Thyroid gland (tissue), 4 donors: ENCODE results near the gene USP32. TPM values are rescaled to one million over a fixed set of nuclear protein-coding genes. Genes with fewer than 3 reads are reported as not detected.

Experiments
- DNase-seq, 2 donors: peaks; one replicate each; pipeline ENCODE4 v3.0.0-alpha.2; 2019
- H3K27ac ChIP-seq, 3 donors: fragments of 200-600 bp; sonication (generic); 1 replicate in 2 of 3; 2 replicates in 1 of 3; pipeline ENCODE4 v1.5.1; 2016 to 2019; ENCODE audit warnings: mild to moderate bottlenecking in 1 of 3, moderate library complexity in 1 of 3
- H3K27me3 ChIP-seq: fragments of 200-600 bp; sonication (generic); one replicate; pipeline ENCODE4 v1.5.1; 2019
- H3K36me3 ChIP-seq, 2 donors: fragments of 200-600 bp; sonication (generic); one replicate each; pipeline ENCODE4 v1.5.1; 2016 to 2019
- H3K4me1 ChIP-seq, 2 donors: fragments of 200-600 bp; sonication (generic); one replicate each; pipeline ENCODE4 v1.5.1; 2017 to 2019
- H3K4me3 ChIP-seq, 3 donors: fragments of 200-600 bp; sonication (generic); replicated peaks in 1 of 3; 1 replicate in 2 of 3; 2 replicates in 1 of 3; pipeline ENCODE4 v1.5.1; 2016; ENCODE audit warnings: mild to moderate bottlenecking in 1 of 3
- H3K9me3 ChIP-seq: fragments of 200-600 bp; sonication (generic); one replicate; pipeline ENCODE4 v1.5.1; 2017
- POLR2A ChIP-seq, 2 donors: fragments of 450-650 bp; IDR thresholded peaks; one replicate each; pipeline ENCODE4 v1.6.1; 2017; ENCODE audit warnings: antibody characterized with exemption in 2 of 2, mild to moderate bottlenecking in 2 of 2, moderate library complexity in 1 of 2
- WGBS, 2 donors: methylation state at CpG; one replicate each; pipeline ENCODE4 v1.1.5; 2017; 5-methylcytosine and 5-hydroxymethylcytosine counted together
- intact Hi-C: fragments of 100-400 bp; cut with DNase I; formaldehyde crosslinking; loops from one replicate; pipeline ENCODE4 v1.15.1; 2023
- total RNA-seq, 4 donors: library from RNA; depleted of rRNA; stranded (reverse); fragments of >200 nt; gene quantifications; one replicate each; pipeline ENCODE4 v1.2.3, GENCODE V29; 2016
- TF ChIP-seq, protein P1 (sequence below), 6 experiments: fragments of 200-600 bp in 3 of 6; fragments of 450-650 bp in 3 of 6; sonication (generic) in 3 of 6; IDR thresholded peaks; one replicate each; pipeline ENCODE4 v1.5.1; 2016 to 2019; ENCODE audit warnings: antibody characterized with exemption in 6 of 6, mild to moderate bottlenecking in 2 of 6, inconsistent platforms in 1 of 6, moderate library complexity in 1 of 6

The USP32 gene
- total RNA-seq, 4 donors from 2014 or later: 49.9 to 76.5 (median 65.0) TPM

DNA sequence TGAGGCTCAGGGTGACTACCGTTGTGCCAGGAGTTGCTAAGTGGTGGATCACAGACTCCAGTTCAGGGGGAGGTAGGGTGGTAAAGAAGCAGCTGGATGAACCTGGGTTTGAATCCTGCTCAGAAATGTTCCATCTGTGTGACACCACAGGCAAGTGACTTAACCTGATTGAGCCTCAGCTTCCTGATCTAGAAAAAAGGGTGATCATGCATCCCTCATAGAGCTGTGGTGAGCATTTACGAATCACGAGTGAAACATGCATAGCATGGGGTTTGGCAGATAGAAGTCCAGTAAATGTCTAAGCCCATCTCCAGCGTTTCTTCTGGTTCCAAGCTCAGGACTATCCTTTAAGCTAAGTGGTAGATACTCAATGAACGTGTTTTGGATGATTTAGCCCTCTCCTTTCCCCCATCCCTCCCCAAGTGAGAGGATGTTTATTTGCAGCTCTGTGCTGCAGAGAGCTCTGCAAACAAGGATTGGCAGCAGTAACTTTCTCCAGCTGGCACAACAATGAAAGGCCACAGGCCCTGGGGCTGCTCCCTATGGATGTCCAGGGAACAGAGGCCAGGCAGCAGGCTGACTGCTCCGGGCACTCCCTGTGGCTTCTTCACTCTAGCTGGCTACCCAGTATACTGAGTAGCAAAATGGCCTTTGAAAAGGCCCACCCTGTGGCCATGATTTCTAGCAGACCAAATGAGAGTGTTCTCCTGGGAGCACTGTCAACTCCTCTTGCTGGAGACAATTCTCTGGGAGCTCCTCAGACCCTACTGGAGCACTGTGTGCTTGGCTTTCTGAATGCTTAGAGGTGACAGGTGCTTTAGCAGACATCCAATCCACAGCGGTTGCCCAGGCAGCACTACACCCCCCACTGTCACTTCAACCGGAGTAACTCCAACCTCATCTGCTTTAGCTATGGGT is 220.8 kb downstream of the USP32 start:
- no peaks in the 10 kb centered on the region for H3K36me3 ChIP-seq
- WGBS, 2 donors: 59 to 74% methylated on average over 7 to 8 of the region's 8 CpGs
- H3K4me3 ChIP-seq: no peak overlapping the region
- H3K27me3 ChIP-seq: no peaks in the 10 kb centered on the region
- intact Hi-C loops: no loop called here
- no peak for DNase-seq
- H3K27ac ChIP-seq: peak overlapping the region in 1 of 3 donors; percentile 14
- H3K9me3 ChIP-seq: no peaks in the 10 kb centered on the region
- no peaks in the 10 kb centered on the region for H3K4me1 ChIP-seq
- TF ChIP-seq, protein P1, sequence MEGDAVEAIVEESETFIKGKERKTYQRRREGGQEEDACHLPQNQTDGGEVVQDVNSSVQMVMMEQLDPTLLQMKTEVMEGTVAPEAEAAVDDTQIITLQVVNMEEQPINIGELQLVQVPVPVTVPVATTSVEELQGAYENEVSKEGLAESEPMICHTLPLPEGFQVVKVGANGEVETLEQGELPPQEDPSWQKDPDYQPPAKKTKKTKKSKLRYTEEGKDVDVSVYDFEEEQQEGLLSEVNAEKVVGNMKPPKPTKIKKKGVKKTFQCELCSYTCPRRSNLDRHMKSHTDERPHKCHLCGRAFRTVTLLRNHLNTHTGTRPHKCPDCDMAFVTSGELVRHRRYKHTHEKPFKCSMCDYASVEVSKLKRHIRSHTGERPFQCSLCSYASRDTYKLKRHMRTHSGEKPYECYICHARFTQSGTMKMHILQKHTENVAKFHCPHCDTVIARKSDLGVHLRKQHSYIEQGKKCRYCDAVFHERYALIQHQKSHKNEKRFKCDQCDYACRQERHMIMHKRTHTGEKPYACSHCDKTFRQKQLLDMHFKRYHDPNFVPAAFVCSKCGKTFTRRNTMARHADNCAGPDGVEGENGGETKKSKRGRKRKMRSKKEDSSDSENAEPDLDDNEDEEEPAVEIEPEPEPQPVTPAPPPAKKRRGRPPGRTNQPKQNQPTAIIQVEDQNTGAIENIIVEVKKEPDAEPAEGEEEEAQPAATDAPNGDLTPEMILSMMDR (IDR thresholded peaks at IDR 0.05): no peak
- TF ChIP-seq POLR2A (IDR thresholded peaks at IDR 0.05): no peak

DNA sequence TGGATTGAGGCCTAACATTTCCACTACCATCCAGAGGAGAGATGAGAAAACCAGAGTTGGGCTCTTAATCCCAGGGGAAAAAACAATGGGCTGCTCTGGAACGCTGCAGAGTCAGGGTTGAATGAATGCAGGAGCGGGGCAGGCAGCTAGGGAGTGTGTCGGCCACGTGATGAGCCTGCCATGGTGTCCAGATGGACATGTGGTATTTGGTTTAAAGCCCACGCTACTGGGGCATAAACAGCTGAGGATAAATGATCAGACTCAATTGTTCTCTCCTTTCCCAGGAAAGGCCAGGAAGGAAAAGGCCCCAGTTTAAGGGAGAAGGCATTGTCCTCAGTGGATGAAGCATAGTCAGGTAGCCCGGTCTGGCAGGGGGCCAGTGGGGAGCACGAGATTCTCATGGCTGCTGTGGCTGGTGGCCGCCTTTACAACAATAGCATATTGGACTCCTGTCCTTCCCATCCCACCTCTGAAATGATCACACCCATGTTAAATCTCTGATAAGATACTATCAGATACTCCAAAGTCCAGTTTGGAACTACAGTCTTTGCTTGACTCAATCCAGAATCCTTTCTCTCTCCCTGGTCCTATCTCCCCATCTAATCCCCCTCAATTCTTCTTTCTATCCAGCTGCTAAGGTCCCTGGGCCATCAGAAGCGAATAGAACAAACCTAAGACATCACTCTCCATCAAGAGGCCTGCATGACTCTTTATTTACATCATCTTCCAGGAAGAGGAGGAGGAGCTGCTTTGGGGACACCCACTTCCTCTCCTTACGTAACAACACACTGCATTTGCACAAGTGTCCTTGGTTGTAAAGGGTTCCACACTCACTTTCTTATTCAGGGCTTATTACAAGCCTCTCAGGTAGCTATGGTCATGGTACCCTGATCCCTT is 221.8 kb downstream of the USP32 start:
- DNase-seq: no peak
- TF ChIP-seq, protein P1 (IDR thresholded peaks at IDR 0.05): no peak
- TF ChIP-seq POLR2A (IDR thresholded peaks at IDR 0.05): no peak
- no peak overlapping the region for H3K4me3 ChIP-seq
- H3K27me3 ChIP-seq: no peaks in the 10 kb centered on the region
- H3K4me1 ChIP-seq: no peaks in the 10 kb centered on the region
- intact Hi-C loops: no loop called here
- peak overlapping the region in 2 of 3 donors; percentile 5 to 14 for H3K27ac ChIP-seq
- WGBS, 2 donors: 51% methylated on average over 10 of the region's 10 CpGs
- no peaks in the 10 kb centered on the region for H3K9me3 ChIP-seq
- no peaks in the 10 kb centered on the region for H3K36me3 ChIP-seq

DNA sequence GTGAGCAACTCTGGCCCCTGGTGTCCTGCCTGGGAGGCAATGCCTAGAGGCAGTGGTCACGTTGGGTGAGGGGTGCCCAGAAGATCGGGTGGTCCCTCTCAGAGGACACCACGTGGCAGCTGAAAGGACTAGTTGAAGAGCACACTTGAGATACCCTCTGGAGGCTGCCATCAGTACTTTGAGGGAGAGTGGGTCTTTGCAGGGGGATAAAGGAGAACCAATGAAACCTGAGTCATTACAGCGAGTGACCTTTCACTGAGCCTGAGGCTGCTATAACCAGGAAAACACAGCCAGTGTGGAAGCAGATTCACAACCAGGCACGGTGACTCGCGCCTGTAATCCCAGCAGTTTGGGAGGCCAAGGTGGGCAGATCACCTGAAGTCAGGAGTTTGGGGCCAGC is 223.3 kb downstream of the USP32 start:
- H3K4me3 ChIP-seq: no peak overlapping the region
- H3K4me1 ChIP-seq: no peaks in the 10 kb centered on the region
- no peak overlapping the region for H3K27ac ChIP-seq
- no peaks in the 10 kb centered on the region for H3K9me3 ChIP-seq
- no peak for DNase-seq
- intact Hi-C loops: no loop called here
- H3K27me3 ChIP-seq: no peaks in the 10 kb centered on the region
- H3K36me3 ChIP-seq: no peaks in the 10 kb centered on the region
- 53 to 63% methylated on average over 7 of the region's 7 CpGs for WGBS, 2 donors
- TF ChIP-seq, protein P1 (IDR thresholded peaks at IDR 0.05): no peak
- no peak for TF ChIP-seq POLR2A (IDR thresholded peaks at IDR 0.05)

DNA sequence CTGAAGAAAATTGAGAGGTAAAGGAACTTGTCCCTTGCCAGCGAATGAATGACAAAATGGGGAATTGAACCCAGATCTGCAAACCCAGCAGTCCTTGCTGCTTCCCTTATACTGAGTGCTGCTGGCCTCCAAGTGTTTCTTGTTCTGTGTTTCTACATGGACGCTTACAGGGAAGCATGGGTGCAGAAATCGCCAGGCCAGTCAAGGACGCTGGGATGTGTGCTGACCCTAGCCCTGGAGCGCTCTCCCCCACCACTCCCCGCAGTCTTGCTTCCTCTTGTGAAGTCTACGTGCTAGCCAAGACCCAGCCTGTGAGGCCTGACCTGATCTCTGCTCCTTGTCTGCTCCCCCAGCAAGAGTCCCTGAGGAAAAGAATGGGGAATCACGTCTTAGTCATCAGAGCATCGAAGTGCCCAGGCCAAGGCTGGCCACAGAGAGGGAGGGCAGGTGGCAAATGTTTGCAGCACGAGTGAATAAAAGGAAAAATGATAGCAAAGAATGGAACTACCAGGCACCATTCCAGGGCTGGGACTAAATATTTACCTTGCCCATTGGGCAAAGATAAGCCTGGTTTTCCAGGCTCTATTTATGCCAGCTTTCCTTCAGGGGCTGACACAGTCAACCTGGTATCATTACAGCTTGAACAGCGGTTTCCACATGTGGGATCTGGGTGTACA is 224.7 kb downstream of the USP32 start:
- intact Hi-C loops: no loop called here

More for the DNA sequence above, 224.7 kb downstream of the USP32 start:
- TF ChIP-seq, protein P1 (IDR thresholded peaks at IDR 0.05): no peak
- TF ChIP-seq POLR2A (IDR thresholded peaks at IDR 0.05): no peak
- 63 to 67% methylated on average over 11 of the region's 11 CpGs for WGBS, 2 donors
- no peak overlapping the region for H3K27ac ChIP-seq
- no peaks in the 10 kb centered on the region for H3K36me3 ChIP-seq
- H3K4me3 ChIP-seq: no peak overlapping the region
- no peak for DNase-seq
- no peaks in the 10 kb centered on the region for H3K27me3 ChIP-seq
- H3K4me1 ChIP-seq: no peaks in the 10 kb centered on the region
- no peaks in the 10 kb centered on the region for H3K9me3 ChIP-seq
